ENCODE results near the gene CASR. TPM values are rescaled to one million over a fixed set of nuclear protein-coding genes. Genes with fewer than 3 reads are reported as not detected.
A peak's percentile ranks its signal among the peaks of the same experiment; 100 is the strongest.

CASR gene
- total RNA-seq, 1 donor from 2014 or later: 0.20 TPM

GRCh38 chr3:122283796-122284445 lies 100.5 kb downstream of the CASR start:
- no peaks in the 10 kb centered on the region for H3K9me3 ChIP-seq
- no peak for TF ChIP-seq CTCF (IDR thresholded peaks at IDR 0.05)
- no peak overlapping the region for H3K27ac ChIP-seq
- no peak for ATAC-seq
- H3K27me3 ChIP-seq: no peaks in the 10 kb centered on the region
- no peaks in the 10 kb centered on the region for H3K36me3 ChIP-seq
- H3K4me3 ChIP-seq: no peak overlapping the region
- no peaks in the 10 kb centered on the region for H3K4me1 ChIP-seq
- DNase-seq: no peak
- intact Hi-C loops (cut with DNase I): no loop called here

- DNase-seq (no peak), ATAC-seq (no peak)
- Histone ChIP-seq H3K4me1 (no peaks in the 10 kb centered on the region), H3K36me3 (no peaks in the 10 kb centered on the region), H3K9me3 (no peaks in the 10 kb centered on the region), H3K4me3 (no peak overlapping the region), H3K27ac (no peak overlapping the region), H3K27me3 (no peaks in the 10 kb centered on the region)
- no peak for TF ChIP-seq CTCF (IDR thresholded peaks at IDR 0.05)
- intact Hi-C loops (cut with DNase I): no loop called here
Measured at GRCh38 chr3:122284486-122284885, 101.0 kb downstream of the CASR start.

- ATAC-seq: peak; percentile 40
- Histone ChIP-seq H3K4me3 (no peak overlapping the region), H3K36me3 (no peaks in the 10 kb centered on the region), H3K4me1 (peaks cover 12% of the 10 kb centered on the region), H3K27me3 (no peaks in the 10 kb centered on the region), H3K9me3 (no peaks in the 10 kb centered on the region), H3K27ac (peak overlapping the region; percentile 53)
- no peak for TF ChIP-seq CTCF (IDR thresholded peaks at IDR 0.05)
- no peak for DNase-seq
- intact Hi-C loops (cut with DNase I): no loop called here
Measured at GRCh38 chr3:122294359-122294758, 110.9 kb downstream of the CASR start.

GRCh38 chr3:122295266-122296062 lies 112.0 kb downstream of the CASR start:
- Histone ChIP-seq H3K9me3 (no peaks in the 10 kb centered on the region), H3K4me3 (no peak overlapping the region), H3K36me3 (no peaks in the 10 kb centered on the region), H3K27ac (peak overlapping the region; percentile 53), H3K4me1 (peaks cover 12% of the 10 kb centered on the region), H3K27me3 (no peaks in the 10 kb centered on the region)
- no peak for TF ChIP-seq CTCF (IDR thresholded peaks at IDR 0.05)
- intact Hi-C loops (cut with DNase I): no loop called here
- ATAC-seq: peak; percentile 97
- DNase-seq: no peak

GRCh38 chr3:122298239-122298638 lies 114.8 kb downstream of the CASR start:
- H3K4me3 ChIP-seq: no peak overlapping the region
- no peak for TF ChIP-seq CTCF (IDR thresholded peaks at IDR 0.05)
- H3K9me3 ChIP-seq: no peaks in the 10 kb centered on the region
- no peak overlapping the region for H3K27ac ChIP-seq
- DNase-seq (no peak), ATAC-seq (no peak)
- H3K27me3 ChIP-seq: no peaks in the 10 kb centered on the region
- no peaks in the 10 kb centered on the region for H3K36me3 ChIP-seq
- peaks cover 12% of the 10 kb centered on the region for H3K4me1 ChIP-seq
- intact Hi-C loops (cut with DNase I): no loop called here
